HEK293 (cell line): ENCODE measurements around the gene SLCO4A1.

ENCODE experiments used
- CTCF ChIP-seq: fragments of 450-650 bp; formaldehyde crosslinking; IDR thresholded peaks from 2 replicates; pipeline ENCODE4 v1.5.1; 2016; ENCODE audit warnings: missing biosample characterization, missing genetic modification characterization
- ZNF707 ChIP-seq: fragments of 450-650 bp; formaldehyde crosslinking; IDR thresholded peaks from 2 replicates; pipeline ENCODE4 v1.5.1; 2016; ENCODE audit warnings: missing biosample characterization, missing genetic modification characterization

GRCh38 chr20:62676976-62677375 is 34.7 kb downstream of the SLCO4A1 start:
- TF ChIP-seq CTCF (tag by site-specific recombination) (no peak), ZNF707 (tag by site-specific recombination) (no peak)
